Hindlimb muscle (tissue), 1 donor: ENCODE results near the gene DNAH3. TPM values are rescaled to one million over a fixed set of nuclear protein-coding genes. Genes with fewer than 3 reads are reported as not detected.
"Not testable (repeated sequence)": the region's sequence is repeated elsewhere in the genome, so short reads cannot be mapped to it uniquely, and the experiment has no call there.

Source experiments
- DNase-seq: peaks from one replicate; pipeline ENCODE4 v3.0.0-alpha.2; 2013
- polyA plus RNA-seq: library from polyadenylated mRNA; unstranded; fragments of 120-200 nt; gene quantifications from one replicate; pipeline ENCODE4 v1.2.1, GENCODE V29; 2013; ENCODE audit not compliant: insufficient read length

The DNAH3 gene
- 0.17 TPM for polyA plus RNA-seq

DNA sequence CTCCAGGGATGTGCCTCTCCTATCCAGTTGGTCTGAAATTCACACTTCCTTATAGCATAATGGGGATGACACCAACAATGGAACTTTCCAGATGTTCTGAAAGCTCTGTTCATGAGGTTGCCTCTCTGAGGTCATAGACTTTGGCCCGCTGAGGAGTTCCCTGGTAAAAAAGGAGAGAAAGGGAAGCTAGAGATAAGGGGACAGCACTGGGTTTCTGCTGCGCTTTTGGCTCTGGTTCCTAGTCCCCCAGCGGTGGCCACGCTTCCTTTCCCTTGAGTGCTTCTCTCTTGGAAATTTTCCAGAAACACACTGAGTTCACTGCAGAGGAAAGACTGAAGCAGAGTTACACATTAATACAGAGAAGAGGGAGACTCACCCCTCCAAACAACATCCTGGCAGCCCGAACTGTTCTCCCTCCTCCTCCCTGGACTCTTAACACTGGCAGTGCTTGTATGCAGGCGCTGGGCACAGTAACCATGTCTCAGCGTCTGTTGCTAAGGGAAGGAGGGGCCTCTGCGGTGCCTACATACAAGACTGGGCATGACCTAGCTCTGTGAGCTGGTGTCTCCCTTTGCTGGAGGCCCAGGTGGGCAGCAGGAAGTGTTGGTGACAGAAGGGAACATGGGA, at the start of gene DNAH3:
TSS of gene DNAH3 (minus strand) at position 472 of the 627 bp plus-strand sequence. CDS start 527 bp downstream, outside the sequence.
- DNase-seq = no peak

DNA sequence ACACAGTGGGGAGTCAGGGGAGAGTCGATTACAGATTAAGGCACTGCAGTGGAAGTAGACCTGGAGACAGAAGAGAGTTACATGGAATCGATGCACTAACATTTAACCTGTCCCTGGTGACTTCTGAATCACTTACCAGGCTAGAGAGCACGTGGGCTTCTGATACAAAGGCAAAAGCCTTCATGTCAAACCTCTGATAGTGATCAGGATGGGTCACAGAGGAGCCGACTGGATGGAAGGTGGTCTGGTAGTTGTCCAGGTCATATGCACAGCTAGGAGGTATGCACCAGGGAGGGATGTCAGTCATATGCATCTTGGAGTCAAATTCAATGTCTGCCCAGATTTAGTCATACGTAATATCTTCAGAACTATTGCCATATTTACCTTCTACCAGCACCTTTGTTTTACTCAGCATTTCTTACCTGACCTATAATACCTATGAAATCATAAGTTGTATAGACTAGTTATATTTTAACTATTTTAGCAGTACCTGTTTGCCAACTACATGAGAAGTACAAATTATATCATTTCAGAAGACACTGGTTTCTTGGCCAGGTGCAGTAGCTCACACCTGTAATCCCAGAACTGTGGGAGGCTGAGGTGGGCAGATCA, 49.1 kb upstream of the DNAH3 start:
- DNase-seq = no peak

DNA sequence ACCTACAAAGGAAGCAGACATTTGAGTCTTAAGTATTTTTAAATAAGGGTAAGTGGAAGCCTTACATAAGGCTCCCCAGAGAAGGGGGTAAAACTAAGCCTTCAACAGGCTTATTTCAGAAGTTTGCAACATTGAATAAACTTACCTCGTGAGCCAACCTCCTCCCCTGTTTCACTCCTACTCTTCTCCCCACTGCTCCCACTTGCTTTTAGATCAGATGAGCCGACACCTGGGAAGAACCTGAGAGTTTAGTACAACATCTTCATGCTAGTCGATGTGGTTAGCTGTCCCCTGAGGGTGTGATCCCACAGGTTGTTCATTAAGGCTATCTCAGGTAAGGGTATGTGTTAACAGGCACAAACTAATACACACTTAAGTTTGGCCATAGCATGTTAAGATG, 47.0 kb upstream of the DNAH3 start:
- no peak for DNase-seq

- no peak for DNase-seq
These were observed 46.5 kb upstream of the DNAH3 start for GRCh38 chr16:21197112-21197511.

- not testable (repeated sequence) for DNase-seq
These were observed 44.7 kb upstream of the DNAH3 start for GRCh38 chr16:21195330-21195729.

GRCh38 chr16:21194771-21195301, 44.2 kb upstream of the DNAH3 start:
- no peak for DNase-seq

DNA sequence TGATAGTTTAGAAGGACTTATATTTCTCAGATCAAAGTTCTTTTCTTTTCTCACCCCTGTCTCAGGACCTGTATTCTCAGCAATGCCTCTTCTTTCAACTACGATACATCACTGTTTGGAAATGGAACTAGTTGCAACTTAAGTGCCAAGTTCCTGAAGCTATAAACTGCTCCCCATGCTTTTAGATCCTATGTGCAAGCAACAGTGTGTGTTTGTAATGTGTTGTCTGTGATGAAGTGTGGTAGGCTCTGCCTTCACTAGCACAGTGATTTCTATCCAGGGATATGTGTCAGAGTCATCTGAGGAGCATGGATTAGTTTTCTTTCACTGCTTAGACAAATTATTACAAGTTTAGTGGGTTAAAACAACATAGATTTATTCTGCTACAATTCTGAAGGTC, 42.3 kb upstream of the DNAH3 start:
- DNase-seq = no peak

DNA sequence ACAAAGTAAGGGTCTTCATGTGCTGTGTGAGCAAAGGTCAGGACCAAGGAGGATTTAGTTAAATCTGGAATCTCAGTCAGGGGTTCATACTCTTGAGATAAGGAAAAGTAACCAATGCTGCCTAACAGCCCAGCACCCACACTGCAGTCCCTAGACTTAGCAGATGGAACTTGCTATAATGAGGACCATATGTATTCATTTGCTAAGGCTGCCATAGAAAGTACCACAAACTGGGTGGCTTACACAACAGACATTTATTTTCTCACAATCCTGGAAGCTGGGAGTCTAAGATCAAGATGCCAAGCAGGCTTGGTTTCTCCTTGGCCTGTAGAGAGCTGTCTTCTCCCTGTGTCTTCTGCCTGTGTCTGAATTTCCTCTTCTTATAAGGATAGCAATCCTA, 40.0 kb upstream of the DNAH3 start:
- DNase-seq = no peak

DNA sequence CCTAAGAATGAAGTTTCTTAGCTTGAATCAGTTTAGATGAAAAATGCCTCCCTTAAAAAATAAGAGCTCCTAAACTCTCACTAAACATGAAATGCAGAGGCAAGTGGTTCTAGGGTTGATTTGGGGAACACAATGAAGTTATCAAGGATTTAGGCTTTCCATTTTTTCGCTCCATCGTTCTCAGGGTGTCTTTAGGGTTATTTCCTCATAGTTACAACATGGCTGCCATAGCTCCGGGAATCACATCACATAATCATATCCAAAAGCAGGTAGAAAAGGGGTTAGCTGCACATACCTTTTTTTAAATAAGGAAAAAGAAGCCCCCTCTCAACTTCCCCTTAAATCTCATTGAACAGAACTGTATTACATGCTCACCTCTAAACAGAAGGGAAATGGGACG, 39.4 kb upstream of the DNAH3 start:
- no peak for DNase-seq

DNA sequence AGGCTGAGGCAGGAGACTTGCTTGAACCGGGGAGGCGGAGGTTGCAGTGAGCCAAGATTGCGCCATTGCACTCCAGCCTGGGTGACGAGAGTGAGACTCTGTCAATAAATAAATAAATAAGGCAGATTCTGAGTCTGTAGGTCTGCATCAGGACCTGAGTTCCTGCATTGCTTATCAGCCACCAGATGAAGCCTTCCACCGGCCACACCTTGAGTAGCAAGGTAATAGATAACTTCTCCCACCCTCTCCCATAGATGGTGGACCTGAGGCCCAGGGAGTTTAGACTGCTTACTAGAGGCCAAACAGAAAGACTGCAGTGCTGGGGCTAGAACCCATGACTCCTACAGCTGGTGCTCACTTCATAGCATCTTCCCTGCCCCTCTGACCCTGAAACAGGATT, 38.7 kb upstream of the DNAH3 start:
- DNase-seq = no peak

- no peak for DNase-seq
These were observed 35.7 kb upstream of the DNAH3 start for GRCh38 chr16:21186326-21186691.

GRCh38 chr16:21185659-21186325, 35.1 kb upstream of the DNAH3 start:
- DNase-seq = no peak

DNA sequence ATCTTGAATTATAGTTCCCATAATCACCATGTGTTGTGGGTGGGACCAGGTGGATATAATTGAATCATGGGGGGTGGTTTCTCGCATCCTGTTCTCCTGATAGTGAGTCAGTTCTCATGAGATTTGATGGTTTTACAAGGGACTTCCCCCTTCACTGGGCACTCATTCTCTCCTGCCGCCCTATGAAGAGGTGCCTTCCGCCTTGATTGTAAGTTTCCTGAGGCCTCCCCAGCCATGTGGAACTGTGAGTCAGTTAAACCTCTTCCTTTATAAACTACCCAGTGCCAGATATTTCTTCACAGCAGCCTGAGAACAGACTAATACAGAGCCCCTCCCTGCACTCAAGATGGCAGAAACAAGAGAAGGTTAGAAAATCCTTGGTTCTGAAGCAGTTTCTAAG, 34.2 kb upstream of the DNAH3 start:
- no peak for DNase-seq

GRCh38 chr16:21183995-21184394, 33.3 kb upstream of the DNAH3 start:
- DNase-seq = no peak

DNA sequence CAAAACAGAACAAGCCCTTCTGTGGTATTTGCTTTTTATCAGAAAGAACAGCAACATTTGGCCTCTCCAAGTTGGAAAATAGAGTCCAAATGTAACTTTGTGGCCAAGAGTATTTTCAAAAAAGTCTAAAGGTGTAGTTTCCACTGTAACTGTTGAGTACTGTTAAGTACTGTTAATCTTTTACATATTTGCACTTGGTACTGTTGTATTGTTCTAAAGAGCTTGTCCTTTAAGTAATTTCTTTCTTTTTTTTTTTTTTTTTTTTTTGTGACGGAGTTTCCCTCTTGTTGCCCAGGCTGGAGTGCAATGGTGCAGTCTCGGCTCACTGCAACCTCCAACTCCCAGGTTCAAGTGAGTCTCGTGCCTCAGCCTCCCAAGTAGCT, 29.3 kb upstream of the DNAH3 start:
- no peak for DNase-seq

- DNase-seq = no peak
These were observed 28.7 kb upstream of the DNAH3 start for GRCh38 chr16:21179126-21179982.

DNA sequence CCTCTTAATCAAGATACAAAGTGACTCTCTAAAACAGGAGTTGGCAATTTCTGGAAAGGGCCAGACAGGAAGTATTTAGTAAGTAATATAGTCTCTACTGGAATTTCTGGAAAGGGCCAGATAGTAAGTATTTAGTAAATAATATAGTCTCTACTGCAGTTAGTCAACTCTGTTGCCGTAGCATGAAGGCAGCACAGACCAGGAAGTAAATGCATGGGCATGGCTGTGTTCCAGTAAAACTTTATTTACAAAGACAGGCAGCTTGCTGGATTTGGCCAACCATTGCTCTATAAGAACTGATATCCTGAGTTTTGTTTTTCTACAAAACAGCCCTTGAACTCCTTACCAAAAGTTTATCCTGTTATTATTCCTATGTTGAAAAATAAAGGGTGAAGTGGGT, 24.8 kb upstream of the DNAH3 start:
- DNase-seq = no peak

DNA sequence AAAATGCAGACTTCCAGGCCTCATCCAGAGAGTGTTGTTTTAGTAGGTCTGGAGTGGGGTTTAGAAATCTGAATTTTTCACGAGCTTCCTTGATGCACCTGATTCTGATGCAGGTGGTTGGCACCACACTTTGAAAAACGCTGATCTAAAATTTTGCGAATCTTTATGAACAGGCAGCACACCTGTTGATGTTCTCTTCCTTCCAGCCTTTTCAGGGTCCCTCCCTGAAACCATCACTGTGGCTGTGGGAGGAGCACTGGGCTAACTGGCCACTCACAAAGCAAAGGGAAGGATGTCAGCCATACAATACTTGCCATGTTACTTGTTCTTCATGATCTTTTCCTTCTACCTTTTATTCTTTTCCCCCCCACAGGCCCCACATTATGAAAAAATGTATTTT, 22.0 kb upstream of the DNAH3 start:
- no peak for DNase-seq

DNA sequence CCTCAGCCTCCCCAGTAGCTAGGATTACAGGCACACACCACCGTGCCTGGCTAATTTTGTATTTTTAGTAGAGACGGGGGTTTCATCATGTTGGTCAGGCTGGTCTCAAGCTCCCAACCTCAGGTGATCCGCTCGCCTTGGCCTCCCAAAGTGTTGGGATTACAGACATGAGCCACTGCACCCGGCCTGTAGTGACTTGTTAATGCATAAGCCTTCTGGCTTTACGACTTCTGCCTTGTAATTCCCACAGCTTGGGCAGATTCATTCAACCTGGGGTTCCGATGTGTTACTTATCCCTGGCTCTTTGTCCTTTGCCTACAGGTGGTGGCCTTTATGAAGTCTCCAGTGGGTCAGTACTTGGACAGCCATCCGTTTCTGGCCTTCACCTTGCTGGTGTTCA, 19.5 kb upstream of the DNAH3 start:
- not testable (repeated sequence) for DNase-seq

DNA sequence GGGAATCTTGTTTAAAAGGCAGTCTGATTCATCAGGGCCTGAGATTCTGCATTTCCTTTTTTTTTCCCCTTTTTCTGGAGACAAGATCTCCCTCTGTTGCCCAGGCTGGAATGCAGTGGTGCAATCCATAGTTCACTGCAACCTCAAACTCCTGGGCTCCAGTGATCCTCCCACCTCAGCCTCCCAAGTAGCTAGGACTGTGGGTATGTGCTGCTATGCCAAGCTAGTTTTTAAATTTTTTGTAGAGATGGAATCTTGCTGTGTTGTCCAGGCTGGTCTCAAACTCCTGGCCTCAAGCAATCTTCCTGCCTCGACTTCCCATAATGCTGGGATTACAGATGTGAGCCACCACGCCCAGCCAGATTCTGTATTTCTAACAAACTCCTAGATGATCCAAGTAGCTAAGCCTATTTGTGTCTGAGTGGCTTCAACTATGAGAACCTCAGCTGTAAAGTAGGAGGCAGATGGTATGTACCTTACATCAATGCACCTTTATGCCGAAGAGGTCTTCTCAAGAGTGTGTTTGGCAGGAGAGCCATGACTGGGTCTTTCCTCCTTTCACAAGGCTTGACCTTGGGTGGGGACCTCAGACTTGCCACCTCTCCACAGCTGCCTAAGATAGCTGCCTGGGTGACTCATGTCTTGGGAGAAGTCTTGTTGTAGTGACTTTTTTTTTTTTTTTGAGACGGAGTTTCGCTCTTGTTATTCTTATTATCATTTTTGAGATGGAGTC, 18.8 kb upstream of the DNAH3 start:
- DNase-seq = no peak

DNA sequence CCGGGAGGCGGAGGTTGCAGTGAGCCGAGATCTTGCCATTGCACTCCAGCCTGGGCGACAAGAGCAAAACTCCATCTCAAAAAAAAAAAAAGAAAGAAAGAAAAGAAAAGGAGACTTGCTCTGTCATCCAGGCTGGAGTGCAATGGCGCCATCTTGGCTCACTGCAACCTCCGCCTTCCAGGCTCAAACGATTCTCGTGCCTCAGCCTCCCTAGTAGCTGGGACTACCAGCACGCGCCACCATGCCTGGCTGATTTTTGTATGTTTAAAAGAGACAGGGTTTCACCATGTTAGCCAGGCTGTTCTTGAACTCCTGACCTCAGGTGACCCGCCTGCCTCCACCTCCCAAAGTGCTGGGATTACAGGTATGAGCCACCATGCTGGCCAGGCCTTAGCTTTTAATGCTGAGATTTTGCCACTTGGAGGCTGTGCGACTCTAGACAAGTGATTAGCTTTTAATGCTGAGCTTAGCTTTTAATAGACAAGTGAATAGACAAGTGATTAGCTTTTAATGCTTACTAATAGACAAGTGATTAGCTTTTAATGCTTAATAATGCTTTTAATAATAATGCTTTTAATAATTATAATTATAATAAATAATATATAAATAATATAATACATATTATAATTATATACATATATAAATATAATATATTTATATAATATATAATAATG, 17.4 kb upstream of the DNAH3 start:
- DNase-seq = no peak

DNA sequence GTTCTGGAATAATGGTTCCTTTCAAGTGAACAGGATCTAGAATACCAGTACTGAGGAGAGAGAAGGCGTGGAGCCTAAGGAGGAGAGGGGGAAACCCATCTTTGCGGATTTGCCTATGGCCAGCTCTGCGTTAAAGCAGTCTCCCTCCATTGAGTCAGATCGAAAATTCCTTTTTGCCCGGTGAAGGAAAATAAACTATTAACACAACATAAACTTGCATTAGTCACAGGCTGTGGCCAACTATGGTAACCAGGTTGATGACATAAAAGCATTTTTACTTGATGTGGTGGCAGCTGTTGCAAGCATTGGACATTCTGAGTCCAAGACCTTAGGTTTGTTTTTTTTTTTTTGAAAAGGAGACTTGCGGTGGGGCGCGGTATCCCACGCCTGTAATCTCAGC, 16.7 kb upstream of the DNAH3 start:
- DNase-seq = no peak
